ENCODE results near the gene ACSF3.
"Not testable (repeated sequence)": the region's sequence is repeated elsewhere in the genome, so short reads cannot be mapped to it uniquely, and the experiment has no call there.

Gene ACSF3

DNA sequence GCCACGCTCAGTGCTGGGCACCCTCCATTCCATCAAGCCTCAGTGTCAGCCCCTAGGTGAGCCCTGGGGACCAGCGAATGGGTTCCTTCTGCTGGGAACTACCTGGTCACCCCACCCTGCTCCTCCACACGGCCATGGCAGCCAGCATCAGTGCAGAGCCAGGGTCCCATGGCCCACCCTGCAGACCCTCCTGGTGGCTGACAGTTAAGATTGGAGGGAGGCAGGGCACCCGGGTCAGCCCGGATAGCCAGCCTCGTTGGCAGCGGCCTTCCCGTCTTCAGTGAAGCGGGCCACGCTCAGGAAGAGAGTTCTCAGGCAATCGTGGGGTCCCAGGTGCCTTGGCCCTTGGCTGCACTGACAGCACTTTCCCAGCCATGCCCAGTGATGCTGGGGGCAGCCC, 37.1 kb upstream of the ACSF3 start:
- DNase-seq, result no peak

DNA sequence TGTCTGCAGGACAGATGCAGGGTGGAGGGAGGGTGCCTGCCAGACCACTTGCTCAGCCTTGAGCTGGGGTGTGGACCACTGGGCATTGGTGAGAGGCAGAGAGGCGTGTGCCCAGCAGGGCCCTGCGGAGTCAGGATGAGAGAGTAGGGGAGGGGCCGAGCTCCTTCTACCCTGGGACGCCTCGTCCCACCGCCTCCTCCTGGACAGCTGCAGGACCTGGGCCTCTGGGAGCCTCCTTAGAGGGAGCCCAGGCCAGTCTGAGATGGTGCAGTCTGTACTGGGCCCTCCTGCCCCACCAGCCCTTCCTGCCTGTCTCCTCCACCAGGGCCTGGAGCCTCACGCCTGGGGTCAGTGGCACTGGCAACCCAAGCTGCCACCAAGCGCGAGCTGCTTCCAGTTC, 35.9 kb upstream of the ACSF3 start:
- no peak for DNase-seq

DNA sequence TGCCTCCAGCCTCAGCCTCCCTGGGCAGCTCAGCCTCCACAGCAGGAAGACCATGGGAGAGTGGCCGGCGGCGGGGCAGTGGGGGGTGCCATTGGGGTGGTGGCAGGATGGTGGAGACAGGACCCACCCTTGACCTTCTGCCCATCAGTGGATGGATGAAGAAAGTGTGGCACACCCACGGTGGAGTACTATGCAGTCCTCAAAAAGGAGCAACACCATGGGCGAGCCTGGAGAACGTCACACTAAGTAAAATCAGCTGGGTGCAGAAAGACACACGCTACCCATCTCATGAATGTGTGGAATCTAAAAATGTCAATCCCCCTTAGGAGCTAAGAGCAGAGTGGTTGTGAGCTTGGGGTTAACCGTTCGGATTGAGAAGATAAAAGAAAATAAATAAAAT, 34.8 kb upstream of the ACSF3 start:
- no peak for DNase-seq

DNA sequence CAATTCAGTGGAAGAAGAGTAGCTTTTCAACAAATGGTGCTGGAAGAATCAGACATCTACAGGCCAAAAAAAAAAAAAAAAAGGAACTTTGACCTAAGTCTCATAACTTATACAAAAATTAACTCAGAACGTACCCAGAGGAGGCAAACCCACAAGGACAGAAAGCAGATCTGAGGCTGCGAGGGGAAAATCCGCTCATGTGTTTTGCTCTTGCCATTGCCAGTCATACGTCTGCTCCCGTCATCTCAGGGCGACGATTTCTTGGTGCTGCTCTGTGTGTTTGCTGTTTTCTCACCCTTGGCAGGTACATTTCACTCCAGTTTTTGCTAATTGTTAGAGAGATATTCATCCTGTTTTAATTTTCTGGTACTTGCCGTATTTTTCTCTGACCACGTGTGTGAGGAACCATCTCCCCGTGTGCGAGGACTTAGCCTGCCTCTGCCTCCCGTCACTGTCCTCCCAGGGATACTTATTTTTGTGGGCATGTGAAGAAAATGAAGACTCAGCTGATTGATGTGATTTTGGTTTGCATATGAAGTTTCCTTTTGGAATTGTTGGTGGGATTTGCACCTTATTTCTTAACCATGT, 33.4 kb upstream of the ACSF3 start:
- DNase-seq, result no peak

DNA sequence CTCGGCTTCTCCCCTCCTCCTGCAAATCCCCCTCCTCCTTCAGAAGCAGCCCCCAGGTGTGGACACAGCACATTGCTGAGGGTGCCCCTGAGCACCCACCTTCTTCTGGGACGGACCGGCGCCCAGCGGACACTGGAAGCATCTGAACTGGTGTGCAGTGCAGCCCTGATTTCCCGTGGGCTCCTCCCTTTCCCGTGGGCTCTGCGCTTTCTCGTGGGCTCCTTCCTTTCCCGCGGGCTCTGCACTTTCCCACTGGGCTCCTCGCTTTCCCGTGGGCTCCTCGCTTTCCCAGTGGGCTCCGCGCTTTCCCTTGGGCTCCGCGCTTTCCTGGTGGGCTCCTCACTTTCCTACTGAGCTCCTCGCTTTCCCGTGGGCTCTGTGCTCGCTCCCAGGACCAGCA, 32.6 kb upstream of the ACSF3 start:
- DNase-seq, result no peak

DNA sequence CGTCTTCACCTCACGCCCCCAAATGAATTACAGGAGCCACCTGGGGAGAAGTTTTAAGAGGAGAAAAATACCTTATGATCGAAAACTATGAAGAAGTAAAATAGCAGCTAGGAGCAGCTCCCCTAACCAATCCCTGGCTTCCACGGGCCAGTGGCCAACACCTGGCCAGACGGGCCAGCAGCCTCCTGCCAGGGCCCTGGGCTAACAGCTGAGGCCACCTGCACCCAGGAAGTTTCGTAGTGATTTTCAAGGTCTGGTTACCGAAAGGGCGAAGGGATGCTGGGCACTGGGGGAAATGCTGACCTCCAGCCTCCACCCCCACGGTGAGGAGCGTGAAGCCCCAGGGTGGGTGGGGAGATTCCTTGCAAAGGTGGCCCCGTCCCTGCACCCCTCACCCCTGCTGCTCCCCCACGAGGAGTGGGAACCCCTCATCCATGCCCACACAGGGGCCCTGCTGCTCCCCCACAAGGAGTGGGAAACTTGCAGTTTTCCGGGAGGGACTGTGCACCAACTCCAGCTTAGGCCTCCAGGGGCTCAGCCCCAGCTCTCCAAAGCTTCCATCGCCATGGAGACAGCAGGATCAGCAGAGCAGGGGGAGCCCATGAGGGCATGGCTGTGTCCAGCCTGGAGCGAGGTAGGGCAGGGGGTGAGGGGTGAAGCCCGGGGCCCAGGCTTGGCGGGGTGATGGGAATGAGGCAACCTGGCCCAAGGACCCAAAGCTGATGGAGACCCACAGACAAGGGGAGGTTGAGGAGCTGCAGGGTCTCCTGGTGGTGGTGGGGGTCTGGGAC, 31.9 kb upstream of the ACSF3 start:
- DNase-seq, result no peak

DNA sequence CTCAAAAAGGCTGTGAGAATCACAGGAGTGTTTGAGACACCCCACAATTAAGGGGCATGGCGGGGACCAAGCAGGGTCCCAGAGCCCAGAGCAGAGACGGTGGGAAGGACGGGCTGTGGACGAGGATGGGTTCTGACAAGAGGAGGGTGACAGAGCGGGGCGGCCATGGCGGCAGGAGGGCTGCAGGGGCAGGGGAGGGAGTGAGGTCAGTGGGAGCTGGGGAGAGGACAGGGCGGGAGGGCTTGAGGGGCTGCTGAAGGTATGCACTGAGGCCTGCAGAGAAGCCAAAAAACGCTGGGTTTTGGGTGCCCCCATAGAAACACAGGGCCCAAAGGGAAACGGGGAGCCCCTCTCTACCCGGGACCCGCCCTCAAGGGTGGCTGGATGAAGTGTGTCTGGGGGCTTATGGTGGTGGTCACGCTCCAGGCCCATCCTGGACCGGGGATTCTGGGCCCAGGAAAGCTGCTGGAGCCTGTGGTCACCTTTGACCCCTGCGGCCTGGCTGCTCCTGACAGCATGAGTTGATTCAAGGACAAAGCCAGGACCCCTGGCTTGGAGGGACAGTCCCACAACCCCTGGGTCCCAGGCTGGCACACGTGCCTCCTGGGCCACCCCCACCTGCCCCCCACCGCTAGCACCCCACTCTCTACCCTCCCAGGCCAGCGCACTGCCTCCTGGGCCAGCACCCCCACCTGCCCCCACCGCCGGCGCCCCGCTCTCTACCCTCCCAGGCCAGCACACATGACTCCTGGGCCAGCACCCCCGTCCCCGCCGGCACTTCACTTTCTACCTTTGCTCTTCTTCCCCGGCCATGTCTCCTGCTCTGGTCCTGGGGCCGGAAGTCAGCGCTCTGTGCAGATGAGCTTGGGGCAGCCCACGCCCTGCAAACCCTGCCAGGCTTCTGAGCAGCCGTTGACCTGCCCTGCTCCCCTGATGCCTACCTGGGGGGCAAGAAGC, 31.0 kb upstream of the ACSF3 start:
- no peak for DNase-seq

DNA sequence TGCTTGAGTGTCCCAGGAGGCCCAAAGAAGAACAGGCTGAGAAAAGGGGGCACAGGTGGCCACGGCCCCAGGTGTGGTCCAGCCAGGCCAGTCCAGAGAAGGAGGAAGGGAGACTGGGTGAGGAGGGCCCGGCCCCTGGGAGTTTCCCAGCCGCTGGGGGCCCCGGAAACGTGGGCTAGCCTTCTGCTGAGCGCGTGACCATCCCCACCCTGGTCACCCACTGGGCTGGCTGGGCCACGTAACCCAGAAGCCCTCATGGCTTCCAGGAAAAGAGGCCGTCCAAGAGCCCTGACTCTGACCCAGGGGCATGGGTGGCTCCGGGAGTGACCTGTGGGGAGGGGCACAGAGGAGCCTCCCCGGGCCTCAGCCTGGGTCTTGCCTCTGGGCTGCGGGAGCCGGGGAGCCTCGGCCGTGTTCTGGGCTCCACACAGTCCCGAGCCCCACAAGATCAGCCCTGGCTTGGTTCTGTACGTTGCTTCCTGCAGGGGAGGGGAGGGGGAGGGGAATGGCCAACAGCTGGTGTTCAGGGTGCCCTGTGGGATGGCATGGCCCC, 29.8 kb upstream of the ACSF3 start:
- no peak for DNase-seq

DNA sequence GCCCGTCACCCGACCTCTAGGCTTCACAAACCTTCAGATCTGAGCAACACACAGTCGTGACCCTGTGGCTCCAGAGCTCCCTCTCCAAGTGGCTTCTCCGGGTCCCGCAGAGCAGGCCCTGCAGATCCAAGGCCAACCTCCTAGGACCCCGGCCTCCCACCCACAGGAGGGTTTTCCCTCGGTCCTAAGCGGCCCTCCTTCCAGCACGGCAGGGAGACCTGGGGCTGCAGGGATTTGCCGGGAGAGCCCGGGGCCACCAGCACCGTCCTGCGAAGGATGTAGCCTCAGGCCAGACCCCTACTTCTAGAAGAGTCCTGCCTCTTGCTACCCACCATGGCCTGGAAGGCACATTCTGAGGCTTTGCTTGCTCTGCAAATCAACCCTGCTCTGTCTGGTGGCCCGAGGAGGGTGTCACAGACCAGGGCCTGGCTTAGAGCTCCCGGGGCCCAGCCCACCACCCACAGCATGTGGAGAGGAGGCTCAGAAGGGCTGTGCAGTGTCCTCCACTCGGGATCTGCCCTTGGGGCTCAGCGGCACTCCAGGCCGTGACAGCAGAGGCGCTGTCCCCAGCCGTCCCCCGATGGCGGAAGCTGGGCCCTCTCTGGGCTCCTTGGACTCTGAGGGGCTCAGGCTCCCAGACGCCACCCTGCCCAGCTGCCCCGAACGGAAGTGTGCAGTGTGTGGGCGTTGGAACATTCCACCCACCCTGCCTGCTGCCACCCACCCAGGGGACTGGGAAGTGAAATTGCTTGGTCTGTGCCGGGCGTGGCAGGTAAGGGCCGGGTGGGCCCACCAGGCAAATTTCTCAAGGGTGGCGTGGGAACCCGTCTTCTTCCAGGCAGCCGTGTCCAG, 28.8 kb upstream of the ACSF3 start:
- DNase-seq, result no peak

DNA sequence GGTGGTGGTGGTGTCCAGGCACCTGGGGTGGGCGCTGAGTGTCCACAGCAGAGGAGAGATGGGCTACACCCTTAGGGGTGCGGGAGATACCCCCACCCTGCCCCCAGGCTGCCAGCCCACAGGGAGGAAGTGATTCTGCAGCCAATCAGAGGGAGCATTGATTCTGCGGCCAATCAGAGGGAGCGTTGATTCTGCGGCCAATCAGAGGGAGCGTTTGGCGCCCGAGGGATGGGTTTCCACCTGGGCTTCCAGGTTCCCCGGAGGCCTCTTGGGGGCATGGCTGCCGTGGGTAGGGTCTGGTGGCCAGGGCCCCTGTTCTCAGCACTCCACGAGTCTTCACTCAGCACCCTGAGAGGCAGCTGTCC, 28.2 kb upstream of the ACSF3 start:
- DNase-seq, result no peak

DNA sequence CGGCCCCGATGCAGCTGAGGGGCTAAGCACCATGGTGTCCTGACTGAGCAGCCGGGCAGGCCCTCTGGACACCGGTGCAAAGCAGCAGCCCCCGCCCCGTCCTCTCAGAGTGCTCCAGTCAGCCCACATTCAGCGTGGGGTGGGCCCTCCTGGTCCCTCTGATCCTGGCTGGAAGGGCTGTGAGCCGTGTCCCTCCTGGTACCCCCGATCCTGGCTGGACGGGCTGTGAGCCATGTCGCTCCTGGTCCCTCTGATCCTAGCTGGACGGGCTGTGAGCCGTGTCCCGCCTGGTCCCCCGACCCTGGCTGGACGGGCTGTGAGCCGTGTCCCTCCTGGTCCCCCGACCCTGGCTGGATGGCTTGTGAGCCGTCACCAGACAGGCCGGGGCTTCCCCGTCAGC, 26.9 kb upstream of the ACSF3 start:
- DNase-seq, result no peak

DNA sequence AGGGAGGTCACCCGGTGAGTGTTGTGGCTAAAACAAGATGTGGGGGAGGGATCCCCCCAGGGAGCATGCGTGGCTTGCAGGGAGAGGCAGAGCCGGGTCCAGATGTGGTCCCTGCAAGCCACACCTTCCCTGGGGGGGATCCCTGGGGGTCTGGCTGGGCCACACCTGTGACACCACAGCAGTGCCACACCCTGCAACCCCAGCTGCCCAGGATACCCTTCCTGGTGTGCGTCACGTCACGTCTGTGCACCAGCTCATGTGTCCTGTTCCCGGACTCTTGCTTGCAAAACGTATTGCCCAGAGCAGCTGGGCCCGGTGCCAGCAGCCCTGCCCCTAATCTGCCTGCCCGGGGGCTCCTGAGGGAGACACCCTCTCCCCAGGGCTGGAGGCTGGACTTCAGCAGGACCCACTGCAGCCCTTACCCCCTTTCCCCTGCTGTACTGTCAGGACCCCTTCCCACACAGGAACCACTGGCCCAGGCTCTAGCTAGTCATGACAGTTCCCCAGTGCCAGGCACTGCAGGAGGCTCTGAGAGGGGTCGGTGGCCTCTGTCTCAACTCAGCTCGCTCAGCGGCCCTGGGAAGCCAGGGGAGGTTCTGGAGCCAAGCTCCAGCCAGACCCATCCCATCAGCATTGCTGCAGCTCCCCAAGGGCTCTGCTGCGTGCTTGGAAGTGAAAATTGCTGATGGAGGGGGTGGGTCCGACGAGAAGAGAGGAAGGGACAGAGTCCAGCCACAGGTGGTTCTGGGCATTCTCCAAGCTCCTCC, 25.8 kb upstream of the ACSF3 start:
- DNase-seq, result no peak

DNA sequence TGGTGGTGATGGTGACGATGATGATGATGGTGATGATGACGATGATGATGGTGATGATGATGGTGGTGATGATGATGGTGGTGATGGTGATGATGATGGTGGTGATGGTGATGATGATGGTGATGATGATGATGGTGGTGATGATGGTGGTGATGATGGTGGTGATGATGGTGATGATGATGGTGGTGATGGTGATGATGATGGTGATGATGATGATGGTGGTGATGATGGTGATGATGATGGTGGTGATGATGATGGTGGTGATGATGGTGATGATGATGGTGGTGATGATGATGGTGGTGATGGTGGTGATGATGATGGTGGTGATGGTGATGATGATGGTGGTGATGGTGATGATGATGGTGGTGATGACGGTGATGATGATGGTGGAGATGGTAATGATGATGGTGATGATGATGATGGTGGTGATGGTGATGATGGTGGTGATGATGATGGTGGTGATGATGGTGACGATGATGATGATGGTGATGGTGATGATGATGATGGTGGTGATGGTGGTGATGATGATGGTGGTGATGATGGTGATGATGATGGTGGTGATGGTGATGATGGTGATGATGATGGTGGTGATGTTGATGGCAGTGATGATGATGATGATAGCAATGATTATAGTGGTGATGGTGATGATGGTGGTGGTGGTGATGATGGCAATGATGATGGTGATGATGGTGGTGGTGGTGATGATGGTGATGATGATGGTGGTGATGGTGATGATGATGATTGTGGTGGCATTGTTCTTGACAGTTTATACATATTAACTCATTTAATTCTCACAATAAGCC, 24.6 kb upstream of the ACSF3 start:
- not testable (repeated sequence) for DNase-seq

DNA sequence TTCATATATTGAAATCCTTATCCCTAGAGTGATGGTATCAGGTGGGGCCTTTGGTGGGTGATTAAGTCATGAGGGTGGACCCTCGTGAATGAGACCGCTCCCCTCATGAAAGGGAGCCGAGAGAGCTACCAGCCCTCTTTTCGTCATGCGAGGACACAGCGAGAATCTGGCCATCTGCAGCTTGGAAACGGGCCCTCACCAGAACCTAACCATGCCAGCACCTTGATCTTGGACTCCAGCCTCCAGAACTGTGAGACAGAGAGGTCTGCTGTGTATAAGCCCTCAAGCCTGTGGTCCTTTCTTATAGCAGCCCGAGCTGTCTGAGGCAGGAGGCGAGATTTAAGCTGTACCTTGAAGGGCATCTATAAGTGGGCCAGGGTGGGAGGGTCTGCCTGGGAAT, 23.7 kb upstream of the ACSF3 start:
- no peak for DNase-seq

DNA sequence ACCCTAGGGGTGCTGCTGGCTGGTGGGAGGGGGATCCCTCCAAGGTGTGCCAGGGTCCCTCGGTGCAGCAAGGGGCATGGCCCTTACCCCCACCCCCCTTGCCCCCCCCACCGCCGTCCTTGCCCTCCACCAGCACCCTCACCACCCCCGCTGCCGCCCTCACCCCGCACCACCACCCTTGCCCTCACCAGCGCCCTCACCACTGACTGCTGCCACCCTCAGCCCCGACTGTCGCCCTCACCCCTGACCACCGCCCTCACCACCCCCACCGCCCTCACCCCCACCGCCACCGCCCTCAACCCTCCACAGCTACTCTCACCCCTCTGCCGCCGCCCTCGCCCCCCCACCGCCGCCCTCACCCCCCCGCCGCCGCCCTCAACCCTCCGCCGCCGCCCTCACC, 23.1 kb upstream of the ACSF3 start:
- no peak for DNase-seq

DNA sequence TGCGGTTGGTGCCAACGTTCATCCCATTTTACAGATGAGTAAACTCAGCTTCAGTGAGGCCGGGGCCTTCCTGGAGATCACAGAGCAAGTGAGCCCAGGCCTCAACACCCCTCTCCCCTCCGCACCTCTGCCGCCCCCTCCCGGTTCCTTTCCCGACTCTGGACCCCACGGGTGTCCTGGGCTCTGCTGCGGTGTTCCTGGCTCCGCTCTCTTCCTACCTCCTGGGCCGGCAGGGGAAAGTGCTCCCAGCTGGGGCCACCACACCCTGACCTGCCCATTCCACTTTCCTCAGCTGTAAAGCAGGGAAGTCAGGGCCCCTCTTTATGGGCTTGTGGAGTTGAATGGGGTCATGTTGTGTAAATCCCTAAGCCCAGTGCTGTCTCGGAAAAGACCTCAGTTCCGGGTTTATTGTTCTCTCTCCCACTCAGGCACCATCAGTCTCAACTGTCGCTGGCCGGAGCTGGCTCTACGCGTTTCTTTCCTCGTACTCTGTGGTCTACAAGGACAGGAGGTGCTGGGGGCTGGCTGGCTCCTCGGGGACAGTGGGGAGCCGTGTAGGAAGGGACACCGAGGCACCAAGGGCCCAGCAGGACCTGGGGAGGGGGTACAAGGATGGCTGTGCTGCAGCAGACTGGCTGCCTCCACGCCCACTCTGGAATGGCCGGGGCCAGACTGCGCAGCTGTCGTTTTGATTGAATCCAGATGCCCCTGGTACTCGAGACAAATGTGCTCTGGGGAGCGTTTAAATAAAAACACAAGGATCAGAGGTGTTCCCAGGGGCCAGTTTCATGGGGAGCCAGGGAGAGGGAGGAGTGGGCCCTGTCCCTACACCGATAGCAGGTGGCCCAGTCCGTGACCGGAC, 21.7 kb upstream of the ACSF3 start:
- no peak for DNase-seq

DNA sequence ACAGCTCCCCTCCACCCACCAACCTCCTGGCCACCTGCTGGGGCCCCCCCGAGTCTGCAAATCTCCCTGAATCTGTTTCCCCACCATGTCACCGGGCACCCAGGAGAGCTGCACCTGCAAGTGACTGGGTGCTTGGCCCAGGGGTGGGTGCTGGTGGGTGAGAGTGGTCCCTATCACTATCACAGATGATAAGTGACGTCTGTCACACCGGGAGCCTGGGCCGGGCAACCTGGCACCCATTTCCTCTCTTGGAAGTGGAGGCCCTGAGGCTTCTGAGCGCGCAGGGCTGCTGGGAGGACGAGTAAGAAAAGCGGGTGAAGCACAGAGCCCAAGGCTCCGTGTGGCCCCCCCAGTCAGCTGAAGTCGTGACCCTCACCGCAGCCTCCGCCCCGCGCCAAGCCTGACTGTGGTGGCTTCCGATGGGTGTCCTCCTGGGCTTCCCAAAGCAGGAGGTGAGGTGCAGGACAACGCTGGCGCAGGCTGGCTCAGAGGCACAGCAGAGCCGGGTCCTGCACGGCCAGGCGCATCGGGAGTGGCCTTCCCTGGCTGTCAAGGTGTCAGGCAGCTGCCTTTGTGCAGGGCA, 21.0 kb upstream of the ACSF3 start:
- DNase-seq, result no peak

DNA sequence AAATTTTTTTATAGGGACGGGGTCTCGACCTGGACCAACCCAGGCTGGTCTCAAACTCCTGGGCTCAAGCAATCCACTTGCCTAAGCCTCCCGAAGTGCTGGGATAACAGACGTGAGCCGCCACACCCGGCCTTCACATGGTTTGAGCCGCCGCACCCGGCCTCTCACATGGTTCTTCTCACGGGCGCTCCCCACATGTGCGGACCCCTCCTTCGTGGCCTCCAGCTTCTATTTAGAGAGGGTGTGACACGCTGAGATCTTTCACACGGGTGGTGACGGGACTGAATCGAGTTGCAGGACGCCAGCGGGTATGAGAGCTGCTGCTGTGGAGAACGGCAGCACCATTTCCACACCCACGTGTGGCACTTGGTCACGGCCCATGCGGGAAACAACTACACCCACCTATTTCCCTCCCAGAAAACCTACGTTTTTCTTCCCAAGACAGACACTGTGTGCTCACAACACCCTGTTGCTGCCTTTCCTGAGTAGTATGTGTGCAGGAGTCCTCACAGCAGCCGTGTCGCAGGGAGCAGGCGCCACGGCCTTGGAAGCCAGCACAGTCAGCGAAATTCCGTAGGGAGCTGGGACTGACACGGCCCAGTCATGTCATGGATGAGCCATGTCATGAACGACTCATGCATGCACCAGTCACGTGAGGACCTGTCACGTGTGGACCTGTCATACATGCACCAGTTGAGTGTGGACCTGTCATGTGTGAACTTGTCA, 20.1 kb upstream of the ACSF3 start:
- no peak for DNase-seq
